Measurements from ENCODE around the gene FOXO6. TPM values are rescaled to one million over a fixed set of nuclear protein-coding genes. Genes with fewer than 3 reads are reported as not detected.

FOXO6 gene
- 11.7 TPM for total RNA-seq (ENCODE audit: unreplicated experiment)
- long read RNA-seq = 0 reads

DNA sequence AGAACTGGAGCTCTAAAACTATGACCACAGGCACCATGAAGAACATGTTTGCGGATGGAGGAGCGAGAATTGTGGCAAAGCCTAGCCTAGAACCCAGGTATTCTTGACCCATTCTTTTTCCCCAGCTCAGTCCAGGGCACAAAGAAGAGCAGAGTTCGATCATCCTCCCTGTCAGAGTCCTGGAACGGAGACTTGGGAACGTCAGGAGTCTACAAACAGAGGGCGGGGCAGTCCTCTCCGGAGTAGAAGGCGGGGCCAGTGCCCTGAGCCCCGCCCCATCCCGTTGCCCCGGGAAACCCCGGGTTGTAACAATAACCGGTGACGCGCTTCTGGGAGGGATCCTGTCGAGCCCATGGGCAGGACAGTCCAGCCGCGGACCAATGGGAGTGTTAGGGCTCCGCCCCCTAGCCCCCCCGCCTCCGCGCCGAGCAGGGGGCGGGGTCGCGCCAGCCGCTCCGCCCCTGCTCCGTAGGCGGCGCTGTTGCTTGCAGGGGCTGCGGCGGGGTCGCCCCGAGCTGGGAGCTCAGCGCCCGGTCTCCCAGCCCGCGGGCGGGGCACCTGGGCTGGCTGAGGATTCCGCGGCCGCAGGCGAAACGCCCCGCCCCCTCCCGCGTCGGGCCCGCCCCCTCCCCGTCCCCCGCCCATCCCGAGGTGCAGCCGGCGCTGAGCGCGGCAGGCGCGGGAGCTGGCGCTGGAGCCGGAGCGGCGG lies at the start of gene FOXO6:
Gene FOXO6 (plus strand): TSS at position 649 of the 709 bp plus-strand sequence.
- peak; percentile 97 for DNase-seq
- Mint-ChIP-seq H3K4me3 (ENCODE audit: unreplicated experiment) (peak within 1 kb of the TSS; percentile 84), H3K27me3 (ENCODE audit: unreplicated experiment) (peaks cover 6% of the 10 kb centered on the region), H3K36me3 (ENCODE audit: unreplicated experiment) (no peaks in the 10 kb centered on the region), H3K27ac (ENCODE audit: unreplicated experiment) (no peak within 1 kb of the TSS), H3K9me3 (ENCODE audit: unreplicated experiment) (peaks cover 10% of the 10 kb centered on the region), H3K4me1 (ENCODE audit: low read depth, unreplicated experiment) (peaks cover 47% of the 10 kb centered on the region)
- TF ChIP-seq, protein P1, sequence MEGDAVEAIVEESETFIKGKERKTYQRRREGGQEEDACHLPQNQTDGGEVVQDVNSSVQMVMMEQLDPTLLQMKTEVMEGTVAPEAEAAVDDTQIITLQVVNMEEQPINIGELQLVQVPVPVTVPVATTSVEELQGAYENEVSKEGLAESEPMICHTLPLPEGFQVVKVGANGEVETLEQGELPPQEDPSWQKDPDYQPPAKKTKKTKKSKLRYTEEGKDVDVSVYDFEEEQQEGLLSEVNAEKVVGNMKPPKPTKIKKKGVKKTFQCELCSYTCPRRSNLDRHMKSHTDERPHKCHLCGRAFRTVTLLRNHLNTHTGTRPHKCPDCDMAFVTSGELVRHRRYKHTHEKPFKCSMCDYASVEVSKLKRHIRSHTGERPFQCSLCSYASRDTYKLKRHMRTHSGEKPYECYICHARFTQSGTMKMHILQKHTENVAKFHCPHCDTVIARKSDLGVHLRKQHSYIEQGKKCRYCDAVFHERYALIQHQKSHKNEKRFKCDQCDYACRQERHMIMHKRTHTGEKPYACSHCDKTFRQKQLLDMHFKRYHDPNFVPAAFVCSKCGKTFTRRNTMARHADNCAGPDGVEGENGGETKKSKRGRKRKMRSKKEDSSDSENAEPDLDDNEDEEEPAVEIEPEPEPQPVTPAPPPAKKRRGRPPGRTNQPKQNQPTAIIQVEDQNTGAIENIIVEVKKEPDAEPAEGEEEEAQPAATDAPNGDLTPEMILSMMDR (IDR thresholded peaks at IDR 0.05; ENCODE audit: partially characterized antibody, unreplicated experiment) = peak; percentile 86

DNA sequence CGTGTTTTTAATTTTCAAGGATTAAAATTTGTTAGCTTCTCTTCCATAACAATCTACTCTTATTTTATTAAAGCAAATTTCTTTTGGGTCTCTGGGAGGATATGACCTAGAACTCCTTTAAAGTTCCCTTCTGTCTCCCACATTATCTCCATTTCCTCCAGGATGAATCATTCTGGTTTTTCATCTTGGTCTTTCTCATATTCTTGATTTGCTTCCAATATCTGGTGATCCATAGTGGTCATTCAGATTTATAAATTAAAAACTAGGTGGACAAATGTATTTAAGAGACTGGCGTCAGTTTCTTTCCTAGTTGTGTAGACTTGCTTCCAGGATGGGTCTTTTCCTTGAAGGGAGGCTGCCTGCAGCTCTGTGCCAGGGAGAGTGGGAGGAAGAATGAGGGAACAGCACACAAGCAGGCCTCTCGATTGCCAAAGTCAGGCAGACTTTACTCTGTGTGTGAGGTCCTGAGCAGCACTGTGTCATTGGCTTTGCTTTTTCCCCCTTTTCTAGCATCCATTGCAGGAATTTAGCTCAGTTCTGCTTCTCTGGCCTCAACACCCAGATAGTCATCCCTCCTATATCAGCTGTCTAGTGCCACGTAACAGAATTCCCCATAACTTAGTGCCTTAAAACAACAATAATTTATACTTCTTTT lies 48.1 kb upstream of the FOXO6 start:
- TF ChIP-seq, protein P1 (IDR thresholded peaks at IDR 0.05; ENCODE audit: partially characterized antibody, unreplicated experiment) = no peak
- DNase-seq = no peak
- peaks cover 16% of the 10 kb centered on the region for H3K4me1 Mint-ChIP-seq (ENCODE audit: low read depth, unreplicated experiment)
- H3K27ac Mint-ChIP-seq (ENCODE audit: unreplicated experiment) = no peak overlapping the region
- peaks cover 9% of the 10 kb centered on the region for H3K9me3 Mint-ChIP-seq (ENCODE audit: unreplicated experiment)
- peaks cover 4% of the 10 kb centered on the region for H3K36me3 Mint-ChIP-seq (ENCODE audit: unreplicated experiment)
- no peak overlapping the region for H3K4me3 Mint-ChIP-seq (ENCODE audit: unreplicated experiment)
- H3K27me3 Mint-ChIP-seq (ENCODE audit: unreplicated experiment) = peaks cover 2% of the 10 kb centered on the region

DNA sequence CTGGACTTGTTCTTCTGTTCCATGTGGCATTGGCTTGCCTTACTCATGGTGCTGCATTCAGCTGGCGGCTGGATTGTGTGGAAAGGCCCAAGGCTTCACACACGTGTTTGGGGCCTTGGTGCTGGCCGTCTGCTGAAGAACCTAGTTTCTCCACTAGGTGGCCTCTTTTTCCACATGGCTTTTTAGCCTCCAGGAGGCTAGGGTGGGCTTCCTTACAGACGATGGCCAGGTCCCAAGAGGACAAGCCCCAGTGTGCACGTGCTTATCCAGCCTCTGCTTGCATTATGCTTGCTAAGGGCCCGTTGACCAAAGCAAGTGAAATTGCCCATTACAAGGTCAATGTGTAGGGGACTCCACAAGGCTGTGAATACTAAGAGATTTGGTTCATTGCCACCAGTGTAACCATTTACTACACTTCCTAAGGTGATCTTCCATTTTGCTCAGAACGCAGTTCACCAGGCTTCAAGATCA lies 47.5 kb upstream of the FOXO6 start:
- no peaks in the 10 kb centered on the region for H3K36me3 Mint-ChIP-seq (ENCODE audit: unreplicated experiment)
- no peak overlapping the region for H3K4me3 Mint-ChIP-seq (ENCODE audit: unreplicated experiment)
- TF ChIP-seq, protein P1 (IDR thresholded peaks at IDR 0.05; ENCODE audit: partially characterized antibody, unreplicated experiment) = peak; percentile 82

DNA sequence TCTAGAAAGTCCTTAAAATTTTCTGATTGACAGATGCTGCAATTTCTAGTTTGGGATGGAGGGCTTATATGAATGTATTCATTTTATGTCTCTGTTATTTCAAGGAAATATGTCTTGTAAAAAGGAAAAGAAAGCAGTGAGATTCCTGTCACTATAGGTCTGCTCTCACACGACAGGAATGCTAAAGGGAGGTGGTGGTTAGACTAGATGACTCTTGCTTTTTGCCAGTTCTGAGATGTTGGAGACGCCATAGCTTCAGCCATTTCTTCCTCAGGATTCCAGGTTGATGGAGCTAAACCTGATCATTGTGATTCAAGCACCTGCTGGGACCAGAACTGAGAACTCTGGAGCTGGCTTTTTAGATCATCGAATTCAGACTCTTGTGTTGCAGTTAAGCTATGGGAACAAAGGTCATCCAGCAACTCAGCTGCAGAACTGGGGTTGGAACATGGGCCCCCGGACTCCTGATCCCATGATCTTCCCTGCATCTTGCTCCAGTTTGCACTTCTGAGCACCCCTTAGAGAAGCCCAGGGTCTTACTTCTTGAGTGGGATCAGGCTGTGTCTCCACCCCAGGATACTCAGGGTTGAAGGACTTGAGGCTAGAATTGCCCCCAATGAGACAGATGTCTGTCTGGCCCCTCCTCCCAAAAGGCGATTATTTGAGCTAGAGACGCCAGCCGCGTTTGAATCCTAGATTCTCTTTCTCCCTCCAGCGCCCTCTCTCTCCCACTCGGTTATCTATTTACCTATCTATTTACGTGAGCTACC lies 46.7 kb upstream of the FOXO6 start:
- Mint-ChIP-seq H3K4me3 (ENCODE audit: unreplicated experiment) (no peak overlapping the region), H3K27me3 (ENCODE audit: unreplicated experiment) (peaks cover 2% of the 10 kb centered on the region), H3K9me3 (ENCODE audit: unreplicated experiment) (peaks cover 14% of the 10 kb centered on the region), H3K36me3 (ENCODE audit: unreplicated experiment) (no peaks in the 10 kb centered on the region), H3K27ac (ENCODE audit: unreplicated experiment) (peak overlapping the region; percentile 72), H3K4me1 (ENCODE audit: low read depth, unreplicated experiment) (peaks cover 16% of the 10 kb centered on the region)
- TF ChIP-seq, protein P1 (IDR thresholded peaks at IDR 0.05; ENCODE audit: partially characterized antibody, unreplicated experiment) = no peak
- no peak for DNase-seq

More for the DNA sequence above, 47.5 kb upstream of the FOXO6 start:
- H3K4me1 Mint-ChIP-seq (ENCODE audit: low read depth, unreplicated experiment) = peaks cover 16% of the 10 kb centered on the region
- H3K27me3 Mint-ChIP-seq (ENCODE audit: unreplicated experiment) = peaks cover 2% of the 10 kb centered on the region
- no peak for DNase-seq
- no peak overlapping the region for H3K27ac Mint-ChIP-seq (ENCODE audit: unreplicated experiment)
- peaks cover 11% of the 10 kb centered on the region for H3K9me3 Mint-ChIP-seq (ENCODE audit: unreplicated experiment)
